ENCODE results near the gene CAST. TPM values are rescaled to one million over a fixed set of nuclear protein-coding genes. Genes with fewer than 3 reads are reported as not detected.

The CAST gene
- total RNA-seq, 4 donors from 2014 or later, result 292 to 347 (median 320) TPM

- H3K27me3 ChIP-seq, result no peaks in the 10 kb centered on the region
- no peak for TF ChIP-seq EP300 (IDR thresholded peaks at IDR 0.05)
- no peak for TF ChIP-seq POLR2AphosphoS5 (IDR thresholded peaks at IDR 0.05)
- TF ChIP-seq CTCF (IDR thresholded peaks at IDR 0.05), result no peak
- no peak for TF ChIP-seq POLR2A (IDR thresholded peaks at IDR 0.05)
- H3K4me1 ChIP-seq, result peaks cover 0 to 13% (median 4%) of the 10 kb centered on the region in 3 donors
- no peak for ATAC-seq
- no peak overlapping the region for H3K4me3 ChIP-seq
- peaks cover 14 to 89% of the 10 kb centered on the region in 2 donors for H3K36me3 ChIP-seq
- peak overlapping the region in 2 of 4 donors; percentile 50 to 55 for H3K27ac ChIP-seq
- no peaks in the 10 kb centered on the region for H3K9me3 ChIP-seq
- WGBS, 2 donors (ENCODE audit: low coverage in 1 of 2), result 53 to 65% methylated on average over 5 to 6 of the region's 6 CpGs
Observed at GRCh38 chr5:96751203-96752169, 89.3 kb downstream of the CAST start.

- Histone ChIP-seq H3K4me3 (no peak overlapping the region), H3K36me3 (peaks cover 11 to 90% of the 10 kb centered on the region in 2 donors), H3K4me1 (peaks cover 0 to 9% (median 4%) of the 10 kb centered on the region in 3 donors), H3K27ac (peak overlapping the region in 1 of 4 donors; percentile 50), H3K9me3 (no peaks in the 10 kb centered on the region), H3K27me3 (no peaks in the 10 kb centered on the region)
- peak; percentile 57 for ATAC-seq
- no peak for TF ChIP-seq EP300 (IDR thresholded peaks at IDR 0.05)
- TF ChIP-seq CTCF (IDR thresholded peaks at IDR 0.05), result peak; percentile 44 to 70 (median 50)
Observed at GRCh38 chr5:96752341-96753016, 90.3 kb downstream of the CAST start.

- WGBS, 2 donors (ENCODE audit: low coverage in 1 of 2), result 83 to 95% methylated on average over 1 to 4 of the region's 4 CpGs
- Histone ChIP-seq H3K27me3 (no peaks in the 10 kb centered on the region), H3K4me1 (peaks cover 0 to 4% (median 0%) of the 10 kb centered on the region in 3 donors), H3K36me3 (peaks cover 11 to 92% of the 10 kb centered on the region in 2 donors), H3K27ac (no peak overlapping the region), H3K4me3 (no peak overlapping the region), H3K9me3 (no peaks in the 10 kb centered on the region)
- no peak for ATAC-seq
- no peak for TF ChIP-seq CTCF (IDR thresholded peaks at IDR 0.05)
- TF ChIP-seq POLR2AphosphoS5 (IDR thresholded peaks at IDR 0.05), result no peak
- TF ChIP-seq EP300 (IDR thresholded peaks at IDR 0.05), result no peak
- TF ChIP-seq POLR2A (IDR thresholded peaks at IDR 0.05), result no peak
Observed at GRCh38 chr5:96753017-96753397, 90.8 kb downstream of the CAST start.

GRCh38 chr5:96753848-96754247 is 91.7 kb downstream of the CAST start:
- no peaks in the 10 kb centered on the region for H3K9me3 ChIP-seq
- H3K4me3 ChIP-seq, result no peak overlapping the region
- no peak overlapping the region for H3K27ac ChIP-seq
- H3K36me3 ChIP-seq, result peaks cover 11 to 95% of the 10 kb centered on the region in 2 donors
- no peak for TF ChIP-seq POLR2AphosphoS5 (IDR thresholded peaks at IDR 0.05)
- no peak for TF ChIP-seq EP300 (IDR thresholded peaks at IDR 0.05)
- TF ChIP-seq CTCF (IDR thresholded peaks at IDR 0.05), result no peak
- no peak for TF ChIP-seq POLR2A (IDR thresholded peaks at IDR 0.05)
- no peak for ATAC-seq
- WGBS, 2 donors (ENCODE audit: low coverage in 1 of 2), result 35 to 42% methylated on average over 4 of the region's 4 CpGs
- no peaks in the 10 kb centered on the region for H3K27me3 ChIP-seq
- H3K4me1 ChIP-seq, result no peaks in the 10 kb centered on the region
